ENCODE measurements around the gene KCNMB1.

Gene KCNMB1

DNA sequence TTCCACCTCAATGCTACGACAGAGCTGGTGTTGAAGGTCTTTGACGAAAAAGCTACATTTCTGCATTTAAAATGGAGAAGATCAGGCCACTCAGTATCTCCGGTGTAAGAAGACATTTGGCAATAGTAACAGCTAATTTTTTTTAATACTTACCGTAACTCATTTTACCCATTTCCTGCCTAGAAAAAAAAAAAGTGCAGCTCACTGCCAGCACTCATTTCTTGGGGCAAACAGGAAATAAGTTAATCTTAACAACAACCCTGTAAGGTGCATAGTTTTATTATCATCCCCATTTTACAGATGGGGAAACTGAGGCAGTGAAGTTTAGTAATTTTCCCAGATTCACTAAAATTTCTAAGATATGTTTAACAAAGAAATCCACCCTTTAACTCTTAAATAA lies 27.4 kb upstream of the KCNMB1 start:
- Histone ChIP-seq H3K4me3 (ENCODE audit: insufficient read length, low read depth) (no peak overlapping the region), H3K36me3 (ENCODE audit: insufficient read depth, insufficient read length, low read length) (no peaks in the 10 kb centered on the region), H3K27me3 (ENCODE audit: insufficient read depth, insufficient read length) (no peaks in the 10 kb centered on the region), H3K4me1 (ENCODE audit: insufficient read depth, insufficient read length) (no peaks in the 10 kb centered on the region), H3K9ac (ENCODE audit: insufficient read length, low read depth) (no peak overlapping the region), H3K9me3 (ENCODE audit: insufficient read depth, low read length) (no peaks in the 10 kb centered on the region)
- no peak for DNase-seq (ENCODE audit: low read depth, low spot score)
- TF ChIP-seq ZNF274 (IDR thresholded peaks at IDR 0.05; ENCODE audit: low read depth, low read length) (no peak), YY1 (IDR thresholded peaks at IDR 0.05; ENCODE audit: insufficient read depth, insufficient read length) (no peak), SUZ12 (IDR thresholded peaks at IDR 0.05; ENCODE audit: extremely low read depth, insufficient read depth, insufficient read length) (no peak)

DNA sequence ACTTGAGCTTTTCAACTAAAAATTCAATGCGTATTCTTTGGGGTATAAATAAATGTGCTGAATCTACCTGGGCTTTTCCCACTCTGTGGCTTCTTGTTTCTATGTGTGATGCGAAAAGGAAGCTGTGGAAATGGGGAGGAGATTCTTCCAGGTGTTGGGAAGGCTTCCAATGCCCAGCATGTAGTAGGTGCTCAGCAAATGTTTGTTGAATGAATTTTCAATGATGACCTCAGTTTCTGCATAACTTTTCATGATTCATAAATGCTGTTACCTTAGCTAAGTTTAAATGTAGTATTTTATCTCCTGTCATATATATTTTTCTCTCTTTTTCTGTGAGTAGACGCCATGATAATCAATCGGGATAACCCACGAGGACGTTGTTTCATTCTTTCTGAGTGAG lies 25.6 kb upstream of the KCNMB1 start:
- Histone ChIP-seq H3K9me3 (ENCODE audit: insufficient read depth, low read length) (no peaks in the 10 kb centered on the region), H3K9ac (ENCODE audit: insufficient read length, low read depth) (no peak overlapping the region), H3K27me3 (ENCODE audit: insufficient read depth, insufficient read length) (no peaks in the 10 kb centered on the region), H3K36me3 (ENCODE audit: insufficient read depth, insufficient read length, low read length) (no peaks in the 10 kb centered on the region), H3K4me1 (ENCODE audit: insufficient read depth, insufficient read length) (no peaks in the 10 kb centered on the region), H3K4me3 (ENCODE audit: insufficient read length, low read depth) (no peak overlapping the region)
- DNase-seq (ENCODE audit: low read depth, low spot score): no peak
- TF ChIP-seq YY1 (IDR thresholded peaks at IDR 0.05; ENCODE audit: insufficient read depth, insufficient read length): no peak
- TF ChIP-seq ZNF274 (IDR thresholded peaks at IDR 0.05; ENCODE audit: low read depth, low read length): no peak
- no peak for TF ChIP-seq SUZ12 (IDR thresholded peaks at IDR 0.05; ENCODE audit: extremely low read depth, insufficient read depth, insufficient read length)

GRCh38 chr5:170413897-170414296 lies 24.7 kb upstream of the KCNMB1 start:
- Histone ChIP-seq H3K4me1 (ENCODE audit: insufficient read depth, insufficient read length) (peaks cover 2% of the 10 kb centered on the region), H3K4me3 (ENCODE audit: insufficient read length, low read depth) (no peak overlapping the region), H3K9me3 (ENCODE audit: insufficient read depth, low read length) (no peaks in the 10 kb centered on the region), H3K36me3 (ENCODE audit: insufficient read depth, insufficient read length, low read length) (no peaks in the 10 kb centered on the region), H3K9ac (ENCODE audit: insufficient read length, low read depth) (no peak overlapping the region), H3K27me3 (ENCODE audit: insufficient read depth, insufficient read length) (no peaks in the 10 kb centered on the region)
- TF ChIP-seq ZNF274 (IDR thresholded peaks at IDR 0.05; ENCODE audit: low read depth, low read length) (no peak), SUZ12 (IDR thresholded peaks at IDR 0.05; ENCODE audit: extremely low read depth, insufficient read depth, insufficient read length) (no peak), YY1 (IDR thresholded peaks at IDR 0.05; ENCODE audit: insufficient read depth, insufficient read length) (no peak)
- no peak for DNase-seq (ENCODE audit: low read depth, low spot score)

- H3K9ac ChIP-seq (ENCODE audit: insufficient read length, low read depth): no peak overlapping the region
- no peaks in the 10 kb centered on the region for H3K36me3 ChIP-seq (ENCODE audit: insufficient read depth, insufficient read length, low read length)
- no peak for TF ChIP-seq ZNF274 (IDR thresholded peaks at IDR 0.05; ENCODE audit: low read depth, low read length)
- no peak for TF ChIP-seq SUZ12 (IDR thresholded peaks at IDR 0.05; ENCODE audit: extremely low read depth, insufficient read depth, insufficient read length)
- TF ChIP-seq YY1 (IDR thresholded peaks at IDR 0.05; ENCODE audit: insufficient read depth, insufficient read length): no peak
- no peaks in the 10 kb centered on the region for H3K27me3 ChIP-seq (ENCODE audit: insufficient read depth, insufficient read length)
- no peaks in the 10 kb centered on the region for H3K9me3 ChIP-seq (ENCODE audit: insufficient read depth, low read length)
- H3K4me3 ChIP-seq (ENCODE audit: insufficient read length, low read depth): no peak overlapping the region
- peaks cover 2% of the 10 kb centered on the region for H3K4me1 ChIP-seq (ENCODE audit: insufficient read depth, insufficient read length)
- no peak for DNase-seq (ENCODE audit: low read depth, low spot score)
These were observed 21.9 kb upstream of the KCNMB1 start for GRCh38 chr5:170411100-170411499.

GRCh38 chr5:170410401-170410800 lies 21.2 kb upstream of the KCNMB1 start:
- no peaks in the 10 kb centered on the region for H3K36me3 ChIP-seq (ENCODE audit: insufficient read depth, insufficient read length, low read length)
- H3K9ac ChIP-seq (ENCODE audit: insufficient read length, low read depth): no peak overlapping the region
- DNase-seq (ENCODE audit: low read depth, low spot score): no peak
- H3K9me3 ChIP-seq (ENCODE audit: insufficient read depth, low read length): no peaks in the 10 kb centered on the region
- TF ChIP-seq YY1 (IDR thresholded peaks at IDR 0.05; ENCODE audit: insufficient read depth, insufficient read length) (no peak), SUZ12 (IDR thresholded peaks at IDR 0.05; ENCODE audit: extremely low read depth, insufficient read depth, insufficient read length) (no peak), ZNF274 (IDR thresholded peaks at IDR 0.05; ENCODE audit: low read depth, low read length) (no peak)
- peaks cover 2% of the 10 kb centered on the region for H3K4me1 ChIP-seq (ENCODE audit: insufficient read depth, insufficient read length)
- H3K27me3 ChIP-seq (ENCODE audit: insufficient read depth, insufficient read length): no peaks in the 10 kb centered on the region
- no peak overlapping the region for H3K4me3 ChIP-seq (ENCODE audit: insufficient read length, low read depth)

DNA sequence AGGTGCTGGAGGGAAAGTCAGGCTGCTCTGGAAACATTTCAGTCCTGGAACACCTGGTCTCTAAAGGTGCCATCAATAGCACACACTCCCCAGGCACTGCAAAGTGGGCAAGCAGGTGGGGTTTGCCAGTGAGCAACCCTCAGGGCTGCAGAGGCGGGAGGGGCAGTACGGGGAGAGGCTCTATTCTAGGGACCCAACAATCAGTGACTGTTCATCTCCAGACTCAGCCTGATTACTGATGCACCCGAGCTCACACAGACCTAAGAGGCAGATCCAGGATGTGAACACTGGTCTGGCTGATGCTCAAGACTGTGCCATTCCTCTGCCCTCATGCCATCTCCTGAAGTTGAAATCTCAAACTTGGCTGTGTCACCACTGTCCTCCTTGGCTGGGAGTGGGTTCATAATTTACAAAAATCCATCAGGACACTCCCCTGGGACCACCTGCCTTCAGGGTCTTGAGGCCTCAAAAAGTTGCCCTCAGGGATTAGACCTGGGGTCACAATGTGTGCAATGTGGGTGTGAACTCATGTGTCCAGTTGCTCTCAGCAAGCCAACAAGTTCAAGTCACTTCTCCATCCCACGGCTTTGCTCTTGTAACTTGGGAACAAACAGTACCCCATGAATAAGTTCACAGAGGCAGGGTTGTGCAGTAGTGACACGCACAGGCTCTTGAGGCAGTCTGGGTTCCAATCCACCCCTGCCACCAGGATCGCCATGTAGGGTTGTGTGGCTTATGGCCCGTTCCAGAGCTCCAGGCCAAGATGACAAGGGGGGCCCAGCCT lies 19.9 kb upstream of the KCNMB1 start:
- DNase-seq (ENCODE audit: low read depth, low spot score): no peak
- Histone ChIP-seq H3K36me3 (ENCODE audit: insufficient read depth, insufficient read length, low read length) (no peaks in the 10 kb centered on the region), H3K27me3 (ENCODE audit: insufficient read depth, insufficient read length) (no peaks in the 10 kb centered on the region), H3K9ac (ENCODE audit: insufficient read length, low read depth) (no peak overlapping the region), H3K4me1 (ENCODE audit: insufficient read depth, insufficient read length) (peaks cover 2% of the 10 kb centered on the region), H3K4me3 (ENCODE audit: insufficient read length, low read depth) (no peak overlapping the region), H3K9me3 (ENCODE audit: insufficient read depth, low read length) (no peaks in the 10 kb centered on the region)
- TF ChIP-seq ZNF274 (IDR thresholded peaks at IDR 0.05; ENCODE audit: low read depth, low read length) (no peak), SUZ12 (IDR thresholded peaks at IDR 0.05; ENCODE audit: extremely low read depth, insufficient read depth, insufficient read length) (no peak), YY1 (IDR thresholded peaks at IDR 0.05; ENCODE audit: insufficient read depth, insufficient read length) (no peak)

GRCh38 chr5:170408226-170408625 lies 19.1 kb upstream of the KCNMB1 start:
- H3K4me3 ChIP-seq (ENCODE audit: insufficient read length, low read depth): no peak overlapping the region
- no peak overlapping the region for H3K9ac ChIP-seq (ENCODE audit: insufficient read length, low read depth)
- no peak for TF ChIP-seq SUZ12 (IDR thresholded peaks at IDR 0.05; ENCODE audit: extremely low read depth, insufficient read depth, insufficient read length)
- TF ChIP-seq YY1 (IDR thresholded peaks at IDR 0.05; ENCODE audit: insufficient read depth, insufficient read length): no peak
- TF ChIP-seq ZNF274 (IDR thresholded peaks at IDR 0.05; ENCODE audit: low read depth, low read length): no peak
- no peaks in the 10 kb centered on the region for H3K27me3 ChIP-seq (ENCODE audit: insufficient read depth, insufficient read length)
- no peaks in the 10 kb centered on the region for H3K36me3 ChIP-seq (ENCODE audit: insufficient read depth, insufficient read length, low read length)
- H3K9me3 ChIP-seq (ENCODE audit: insufficient read depth, low read length): no peaks in the 10 kb centered on the region
- DNase-seq (ENCODE audit: low read depth, low spot score): peak; percentile 52
- H3K4me1 ChIP-seq (ENCODE audit: insufficient read depth, insufficient read length): peaks cover 2% of the 10 kb centered on the region

Data from NT2/D1 (cell line).